GM21737 (cell line): ENCODE measurements around the gene ADRA2C.

Experiments
- ATAC-seq: cut with Tn5 transposase; IDR thresholded peaks from one replicate; pipeline ENCODE4 v1.9.1; 2021; ENCODE audit warnings: mild to moderate bottlenecking, moderate library complexity; ENCODE audit not compliant: unreplicated experiment

ADRA2C gene

GRCh38 chr4:3775005-3775404 lies 8.8 kb downstream of the ADRA2C start:
- no peak for ATAC-seq

GRCh38 chr4:3775576-3775975 lies 9.4 kb downstream of the ADRA2C start:
- ATAC-seq, result no peak

GRCh38 chr4:3776166-3777032 lies 10.2 kb downstream of the ADRA2C start:
- ATAC-seq, result no peak

GRCh38 chr4:3777033-3777390 lies 10.8 kb downstream of the ADRA2C start:
- no peak for ATAC-seq

GRCh38 chr4:3777669-3778068 lies 11.5 kb downstream of the ADRA2C start:
- no peak for ATAC-seq

GRCh38 chr4:3779509-3779908 lies 13.3 kb downstream of the ADRA2C start:
- ATAC-seq, result no peak

GRCh38 chr4:3780347-3781171 lies 14.4 kb downstream of the ADRA2C start:
- no peak for ATAC-seq

- ATAC-seq, result no peak
Measured at GRCh38 chr4:3781193-3781886, 15.2 kb downstream of the ADRA2C start.

- no peak for ATAC-seq
Measured at GRCh38 chr4:3781997-3782930, 16.1 kb downstream of the ADRA2C start.

- no peak for ATAC-seq
Measured at GRCh38 chr4:3783693-3784306, 17.6 kb downstream of the ADRA2C start.

- ATAC-seq, result no peak
Measured at GRCh38 chr4:3784454-3785291, 18.5 kb downstream of the ADRA2C start.

- ATAC-seq, result no peak
Measured at GRCh38 chr4:3785292-3785565, 19.0 kb downstream of the ADRA2C start.

- no peak for ATAC-seq
Measured at GRCh38 chr4:3786196-3786869, 20.1 kb downstream of the ADRA2C start.

GRCh38 chr4:3787489-3788365 lies 21.5 kb downstream of the ADRA2C start:
- ATAC-seq, result no peak

- ATAC-seq, result no peak
Measured at GRCh38 chr4:3788366-3788660, 22.1 kb downstream of the ADRA2C start.

GRCh38 chr4:3789587-3789986 lies 23.4 kb downstream of the ADRA2C start:
- ATAC-seq, result no peak

GRCh38 chr4:3790006-3790561 lies 23.9 kb downstream of the ADRA2C start:
- ATAC-seq, result no peak

- ATAC-seq, result no peak
Measured at GRCh38 chr4:3791256-3791655, 25.1 kb downstream of the ADRA2C start.
